SK-N-MC (cell line): Measurements from ENCODE around the gene TMTC4.
"Not testable (repeated sequence)": the region's sequence is repeated elsewhere in the genome, so short reads cannot be mapped to it uniquely, and the experiment has no call there.

Experiments
- DNase-seq: peaks from one replicate; pipeline ENCODE4 v3.0.0-alpha.2; 2011; ENCODE audit warnings: low read depth, low spot score
- H3K27ac ChIP-seq: fragments of 200-600 bp; sonication (generic); 2 replicates; pipeline ENCODE4 v1.5.1; 2016; ENCODE audit warnings: mixed run types
- H3K36me3 ChIP-seq: fragments of 200-600 bp; sonication (generic); 2 replicates; pipeline ENCODE4 v1.6.1; 2017; ENCODE audit warnings: antibody characterized with exemption, low read length, mixed read lengths; ENCODE audit not compliant: insufficient read depth
- H3K4me3 ChIP-seq: fragments of 200-600 bp; sonication (generic); 2 replicates; pipeline ENCODE4 v1.5.1; 2016
- H3K9ac ChIP-seq: fragments of 200-600 bp; sonication (generic); 2 replicates; pipeline ENCODE4 v1.8.0; 2017; ENCODE audit warnings: mixed run types, mixed read lengths; ENCODE audit not compliant: insufficient read length
- H3K9me3 ChIP-seq: fragments of 200-600 bp; sonication (generic); 2 replicates; pipeline ENCODE4 v1.6.1; 2017; ENCODE audit warnings: low read depth, mild to moderate bottlenecking, antibody characterized with exemption, low read length, moderate library complexity, mixed read lengths
- EZH2 ChIP-seq: fragments of 200-600 bp; sonication (generic); IDR thresholded peaks from one replicate; pipeline ENCODE4 v1.6.1; 2017; ENCODE audit warnings: antibody characterized with exemption
- FOXP2 ChIP-seq: optimal IDR thresholded peaks from 2 replicates; pipeline ENCODE3; 2011; ENCODE audit warnings: mild to moderate bottlenecking, moderate library complexity; ENCODE audit not compliant: insufficient read depth; ENCODE audit errors: extremely low read length, control extremely low read depth
- POLR2AphosphoS5 ChIP-seq: IDR thresholded peaks from 2 replicates; pipeline ENCODE4 v1.6.1; 2012; ENCODE audit warnings: mild to moderate bottlenecking, low read depth, low read length, borderline replicate concordance

The TMTC4 gene

DNA sequence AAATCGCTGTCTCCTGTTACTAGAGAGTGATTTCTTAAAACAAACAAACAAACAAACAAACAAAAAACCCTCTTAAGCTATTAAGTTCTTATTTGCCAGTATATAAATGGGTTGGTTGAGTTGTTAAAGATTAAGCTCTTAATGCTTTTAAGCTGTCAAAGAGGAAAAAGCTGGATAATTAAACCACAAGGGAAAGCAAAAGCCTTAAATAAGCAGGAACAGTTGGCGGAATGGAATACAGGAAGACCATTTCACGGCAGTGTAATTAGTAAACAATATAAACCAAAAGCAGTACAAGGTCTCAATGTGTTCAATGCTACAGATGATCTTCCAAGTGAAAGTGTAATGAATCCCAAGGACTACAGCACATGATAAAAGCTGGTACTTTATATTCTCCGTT is 53.8 kb downstream of the TMTC4 start:
- Histone ChIP-seq H3K9ac (no peak overlapping the region), H3K4me3 (no peak overlapping the region), H3K27ac (no peak overlapping the region), H3K9me3 (0 out of 2 replicates have a peak, but pooled peaks cover 3% of the 10 kb centered on the region), H3K36me3 (peaks cover 36% of the 10 kb centered on the region)
- no peak for TF ChIP-seq EZH2
- no peak for TF ChIP-seq POLR2AphosphoS5
- no peak for TF ChIP-seq FOXP2
- no peak for DNase-seq

DNA sequence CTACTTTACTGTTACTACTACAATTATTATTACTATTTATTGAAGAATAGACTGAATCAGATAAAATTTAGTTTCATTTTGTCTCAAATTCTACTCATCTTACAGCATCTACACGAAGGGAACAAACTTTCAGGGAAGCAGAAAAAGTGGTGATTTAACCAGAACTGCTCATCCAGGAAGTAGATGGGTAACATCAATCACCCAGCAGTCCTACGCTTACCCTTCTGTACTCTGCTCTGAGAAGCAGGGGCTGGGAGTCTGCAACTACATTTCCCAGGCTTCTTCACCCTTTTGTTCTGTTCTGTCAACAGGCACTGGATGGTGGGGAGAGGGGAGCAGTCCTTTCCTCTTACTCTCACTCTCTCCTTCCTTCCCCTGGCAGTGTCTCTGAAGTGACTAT is 54.7 kb downstream of the TMTC4 start:
- DNase-seq: no peak
- H3K9me3 ChIP-seq: 0 out of 2 replicates have a peak, but pooled peaks cover 3% of the 10 kb centered on the region
- no peak overlapping the region for H3K4me3 ChIP-seq
- peaks cover 28% of the 10 kb centered on the region for H3K36me3 ChIP-seq
- H3K9ac ChIP-seq: no peak overlapping the region
- H3K27ac ChIP-seq: no peak overlapping the region
- TF ChIP-seq FOXP2 (no peak), EZH2 (no peak), POLR2AphosphoS5 (no peak)

DNA sequence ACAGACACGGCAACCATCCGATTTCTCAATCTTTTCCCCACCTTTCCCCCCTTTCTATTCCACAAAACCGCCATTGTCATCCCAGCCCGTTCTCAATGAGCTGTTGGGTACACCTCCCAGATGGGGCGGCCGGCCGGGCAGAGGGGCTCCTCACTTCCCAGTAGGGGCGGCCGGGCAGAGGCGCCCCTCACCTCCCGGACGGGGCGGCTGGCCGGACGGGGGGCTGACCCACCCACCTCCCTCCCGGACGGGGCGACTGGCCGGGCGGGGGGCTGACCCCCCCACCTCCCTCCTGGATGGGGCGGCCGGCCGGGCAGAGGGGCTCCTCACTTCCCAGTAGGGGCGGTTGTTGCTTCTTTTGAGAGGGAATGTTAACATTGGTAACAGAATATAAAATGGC is 55.7 kb downstream of the TMTC4 start:
- H3K4me3 ChIP-seq, DNase-seq, H3K9me3 ChIP-seq, H3K9ac ChIP-seq, H3K27ac ChIP-seq: not testable (repeated sequence)
- peaks cover 21% of the 10 kb centered on the region for H3K36me3 ChIP-seq

DNA sequence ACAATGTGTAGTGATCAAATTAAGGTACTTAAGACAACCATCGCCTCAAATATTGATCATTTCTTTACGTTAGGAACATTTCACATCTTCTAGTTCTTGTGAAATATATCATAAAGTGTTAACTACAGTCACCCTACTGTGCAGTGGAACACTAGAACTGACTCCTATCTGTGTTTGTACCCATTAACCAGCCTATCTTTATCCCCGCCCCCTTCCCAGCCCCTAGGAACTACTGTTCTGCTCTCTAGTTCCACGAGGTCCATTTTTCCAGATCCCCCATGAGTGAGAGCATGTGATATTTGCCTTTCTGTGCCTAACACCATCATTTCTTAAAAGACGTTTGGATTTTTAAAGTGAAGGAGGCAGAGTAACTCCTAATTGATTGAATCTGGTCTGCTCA is 61.6 kb downstream of the TMTC4 start:
- DNase-seq: no peak
- H3K36me3 ChIP-seq: peaks cover 7% of the 10 kb centered on the region; the same call in 1 of the 2 replicates
- 0 out of 2 replicates have a peak, but pooled peaks cover 3% of the 10 kb centered on the region for H3K9me3 ChIP-seq
- no peak overlapping the region for H3K27ac ChIP-seq
- no peak for TF ChIP-seq EZH2
- no peak for TF ChIP-seq FOXP2
- no peak for TF ChIP-seq POLR2AphosphoS5
- no peak overlapping the region for H3K4me3 ChIP-seq
- no peak overlapping the region for H3K9ac ChIP-seq

DNA sequence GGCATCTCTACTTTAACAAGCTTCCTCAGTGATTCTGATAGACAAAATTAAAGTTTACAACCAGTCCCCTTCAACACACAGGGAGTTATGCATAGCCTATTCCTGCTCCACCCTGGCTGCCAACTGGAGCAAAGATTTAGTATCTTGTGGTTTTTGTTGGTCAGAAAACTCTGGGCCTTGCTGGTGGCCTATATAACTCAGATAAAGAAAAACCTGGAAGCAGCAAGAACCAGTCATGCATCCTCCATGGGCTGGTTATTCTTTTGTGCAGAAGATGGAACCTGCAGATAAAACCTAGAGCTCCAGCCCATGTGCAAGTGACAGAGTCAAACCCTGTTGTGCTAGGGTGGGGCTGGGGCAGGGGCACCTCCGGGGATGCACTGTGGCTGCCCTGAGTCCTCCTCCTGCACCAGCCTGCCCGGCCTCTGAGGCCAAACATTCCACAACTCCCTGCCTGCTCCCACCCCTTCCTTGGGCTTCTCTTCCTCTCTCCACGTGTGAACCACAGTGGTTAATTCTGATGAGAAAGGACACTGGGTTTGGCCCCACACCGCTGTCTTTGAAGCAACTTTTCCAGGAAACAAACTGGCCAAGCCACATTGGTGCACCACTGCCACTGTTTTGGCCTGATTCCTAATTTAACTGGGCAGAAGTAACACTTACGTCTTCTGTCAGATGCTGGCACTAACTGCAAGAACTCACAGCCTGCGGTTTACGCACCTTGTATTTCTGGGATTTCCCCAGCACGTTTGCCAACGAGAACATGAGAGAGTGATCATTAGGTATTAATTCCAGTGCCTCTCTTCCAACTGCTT is 62.7 kb downstream of the TMTC4 start:
- TF ChIP-seq FOXP2: no peak
- TF ChIP-seq POLR2AphosphoS5: no peak
- no peak for TF ChIP-seq EZH2
- DNase-seq: no peak
- H3K9me3 ChIP-seq: no peaks in the 10 kb centered on the region
- no peak overlapping the region for H3K27ac ChIP-seq
- no peak overlapping the region for H3K9ac ChIP-seq
- H3K36me3 ChIP-seq: peaks cover 7% of the 10 kb centered on the region; the same call in 1 of the 2 replicates
- H3K4me3 ChIP-seq: no peak overlapping the region

DNA sequence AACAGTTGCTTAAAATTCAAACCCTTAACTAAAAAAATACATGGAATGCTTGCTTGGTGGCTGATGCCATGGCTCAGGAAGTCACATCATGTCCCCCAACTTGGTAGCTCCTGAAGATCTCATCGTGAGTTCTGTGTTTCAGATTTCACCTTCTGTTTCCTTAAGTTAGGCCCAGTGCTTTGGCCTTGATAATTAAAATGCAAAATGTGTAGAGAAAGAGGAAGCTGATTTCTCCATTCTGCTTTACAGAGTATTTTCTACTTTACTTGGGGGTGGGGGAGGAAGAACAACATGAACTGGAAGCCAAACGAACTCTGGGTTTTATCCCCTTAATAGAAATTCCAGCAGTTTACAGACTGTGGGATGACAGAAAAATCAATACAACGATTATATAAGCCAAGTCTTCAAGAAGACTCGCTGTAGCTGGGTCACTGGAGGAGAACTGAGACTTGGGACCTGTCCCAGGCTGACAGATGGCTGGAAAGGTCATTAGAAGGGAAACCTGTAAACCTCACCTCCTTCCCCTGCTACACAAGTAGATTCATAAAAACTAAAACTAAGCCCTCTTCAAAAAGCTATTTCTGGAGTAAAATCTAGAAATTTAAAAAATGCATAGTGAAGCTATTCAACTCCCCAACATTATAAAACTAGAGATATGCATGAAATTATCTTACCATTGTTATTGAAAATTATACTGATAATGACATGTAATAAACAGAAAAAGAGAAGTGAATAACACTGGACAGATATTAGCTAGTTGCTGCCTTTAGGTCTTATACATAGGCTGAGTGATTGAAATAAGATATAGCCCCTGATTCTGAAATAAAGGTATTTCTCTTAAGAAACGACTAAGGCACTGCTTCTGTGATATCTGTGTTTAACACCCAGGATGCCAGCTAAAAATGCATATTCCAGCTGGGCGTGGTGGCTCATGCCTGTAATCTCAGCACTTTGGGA is 63.9 kb downstream of the TMTC4 start:
- no peak for DNase-seq
- no peaks in the 10 kb centered on the region for H3K9me3 ChIP-seq
- peaks cover 7% of the 10 kb centered on the region; the same call in 1 of the 2 replicates for H3K36me3 ChIP-seq
- H3K27ac ChIP-seq: no peak overlapping the region
- H3K4me3 ChIP-seq: no peak overlapping the region
- no peak for TF ChIP-seq FOXP2
- TF ChIP-seq EZH2: no peak
- no peak for TF ChIP-seq POLR2AphosphoS5
- H3K9ac ChIP-seq: no peak overlapping the region

DNA sequence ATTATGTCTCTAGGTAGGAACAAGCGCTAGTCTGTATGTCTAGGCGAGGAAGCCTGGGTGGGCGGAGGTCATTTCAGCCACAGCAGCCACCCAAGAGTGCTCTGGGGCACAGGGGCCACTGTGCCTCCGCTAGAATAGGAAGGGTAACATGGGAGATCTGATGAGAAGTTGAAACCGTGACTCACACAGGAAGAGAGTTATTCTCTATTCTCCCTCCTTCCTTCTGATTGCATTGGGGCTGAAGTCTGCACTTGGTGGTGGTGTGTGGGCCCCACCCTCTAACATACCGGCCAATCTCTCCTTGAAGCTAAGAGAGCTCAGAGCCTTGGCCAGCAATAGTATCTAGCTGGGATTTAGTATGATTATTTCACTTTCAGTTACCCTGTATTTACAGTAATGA is 65.7 kb downstream of the TMTC4 start:
- no peak for DNase-seq
- H3K36me3 ChIP-seq: peaks cover 7% of the 10 kb centered on the region; the same call in 1 of the 2 replicates
- TF ChIP-seq POLR2AphosphoS5: no peak
- no peak for TF ChIP-seq FOXP2
- no peak for TF ChIP-seq EZH2
- no peak overlapping the region for H3K9ac ChIP-seq
- H3K4me3 ChIP-seq: no peak overlapping the region
- no peak overlapping the region for H3K27ac ChIP-seq
- H3K9me3 ChIP-seq: no peaks in the 10 kb centered on the region

DNA sequence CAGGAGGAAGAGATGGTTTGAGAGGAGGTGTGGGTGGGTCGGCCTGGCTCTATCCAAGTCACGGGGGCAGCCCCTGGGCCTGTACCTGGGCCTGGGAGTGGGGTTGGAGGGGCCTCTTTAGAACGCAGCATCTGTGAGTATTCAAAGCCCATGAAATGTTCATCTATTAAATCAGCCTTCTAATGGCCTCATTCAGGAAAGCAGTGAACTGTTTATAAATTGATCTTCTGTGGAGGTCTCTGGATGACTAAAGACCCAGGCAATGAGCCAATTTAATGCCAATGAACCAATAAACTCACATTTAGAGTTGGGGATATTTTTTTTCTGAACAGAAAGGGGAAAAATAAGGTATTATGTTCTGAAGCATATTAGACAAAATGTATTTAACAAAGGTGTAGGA is 66.1 kb downstream of the TMTC4 start:
- Histone ChIP-seq H3K36me3 (peaks cover 7% of the 10 kb centered on the region; the same call in 1 of the 2 replicates), H3K27ac (no peak overlapping the region), H3K9ac (no peak overlapping the region), H3K4me3 (no peak overlapping the region), H3K9me3 (no peaks in the 10 kb centered on the region)
- no peak for DNase-seq
- TF ChIP-seq FOXP2: no peak
- TF ChIP-seq POLR2AphosphoS5: no peak
- TF ChIP-seq EZH2: no peak
